Motor neuron (in vitro differentiated cells): Measurements from ENCODE around the gene SLC48A1. TPM values are rescaled to one million over a fixed set of nuclear protein-coding genes. Genes with fewer than 3 reads are reported as not detected.
A peak's percentile ranks its signal among the peaks of the same experiment; 100 is the strongest.
"Not testable (repeated sequence)": the region's sequence is repeated elsewhere in the genome, so short reads cannot be mapped to it uniquely, and the experiment has no call there.

Source experiments
- ATAC-seq, 8 experiments: fragments of 200-7000 bp; cut with Tn5 transposase; replicated peaks in 6 of 8; 2 replicates each; pipeline ENCODE4 v1.8.0; 2021; ENCODE audit warnings: mild to moderate bottlenecking in 8 of 8, moderate library complexity in 8 of 8
- H3K27ac ChIP-seq, 2 donors: fragments of 250-450 bp; sonication (Bioruptor Pico); 2 replicates each; pipeline ENCODE4 v1.9.0; 2021; ENCODE audit warnings: antibody characterized with exemption in 2 of 2, mild to moderate bottlenecking in 2 of 2, moderate library complexity in 1 of 2
- H3K4me1 ChIP-seq, 2 donors: fragments of 250-450 bp; sonication (Bioruptor Pico); replicated peaks in 1 of 2; 2 replicates each; pipeline ENCODE4 v1.6.1; 2021; ENCODE audit warnings: antibody characterized with exemption in 2 of 2, mild to moderate bottlenecking in 2 of 2, moderate library complexity in 1 of 2
- H3K4me3 ChIP-seq, 5 donors: fragments of 250-450 bp; sonication (Bioruptor Pico); 2 replicates each; pipeline ENCODE4 v1.9.0; 2021; ENCODE audit warnings: antibody characterized with exemption in 5 of 5, mild to moderate bottlenecking in 5 of 5, moderate library complexity in 4 of 5
- WGBS, 10 experiments: fragments of 450-650 bp; shearing (Covaris generic); methylation state at CpG; one replicate each; pipeline ENCODE4 v1.0.0; 2022; 5-methylcytosine and 5-hydroxymethylcytosine counted together
- in situ Hi-C, 9 experiments: fragments of 400-800 bp; cut with MboI; loops; one replicate each; pipeline ENCODE4 v1.15.0; 2021; ENCODE audit warnings: low sequenced_read_pairs in 9 of 9, low pct_unique_long_range_greater_than_20kb in 2 of 9; ENCODE audit not compliant: unreplicated experiment in 9 of 9
- total RNA-seq, 8 experiments: library from RNA; unstranded; fragments of 300-600 nt; gene quantifications; 2 replicates each; pipeline versions ENCODE4 v1.2.3 to v1.2.4, GENCODE V29; 2022

The SLC48A1 gene
- total RNA-seq, 8 experiments from 2014 or later, result 6.9 to 25.0 (median 10.6) TPM

- peak in 1 of 8 experiments; percentile 1 for ATAC-seq
Measured at GRCh38 chr12:47813511-47814196, 40.6 kb downstream of the SLC48A1 start.

DNA sequence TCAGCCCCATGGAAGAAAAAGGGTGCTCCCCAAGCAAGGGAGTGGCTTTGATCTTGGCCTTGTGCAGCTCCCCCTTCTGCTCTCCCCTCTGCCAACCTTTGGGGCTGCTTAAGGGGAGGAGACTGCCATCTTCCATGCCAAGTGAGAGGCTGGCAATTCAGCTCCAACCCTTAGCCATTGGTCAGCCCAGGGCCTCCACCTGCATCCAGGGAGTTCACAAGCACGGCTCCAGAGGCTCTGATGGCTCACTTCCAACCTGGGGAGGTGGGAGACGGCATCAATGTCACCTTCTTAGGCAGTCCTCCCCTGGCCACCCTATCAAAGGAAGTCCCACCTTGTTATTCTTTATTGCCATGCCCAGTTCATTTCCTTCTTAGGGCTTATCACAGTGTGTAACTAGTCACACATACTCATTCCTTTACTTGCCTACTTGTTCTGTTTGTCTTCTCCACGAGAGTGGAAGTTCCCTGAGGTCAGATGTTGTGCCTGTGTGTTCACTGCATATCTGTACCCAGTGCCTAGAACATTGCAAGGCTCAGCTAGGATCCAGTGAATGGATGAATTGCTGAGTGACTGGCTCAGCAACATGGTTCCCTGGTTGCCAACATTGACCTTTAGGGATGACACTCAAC lies 41.6 kb downstream of the SLC48A1 start:
- WGBS, 10 experiments, result 67 to 100% (median 90%) methylated on average over 1 to 2 of the region's 3 CpGs; no CpG with 5 or more reads in 7 of the 10 experiments
- no peak for ATAC-seq
- no peak overlapping the region for H3K4me3 ChIP-seq
- H3K4me1 ChIP-seq, result peaks cover 48 to 54% of the 10 kb centered on the region in 2 donors
- in situ Hi-C loops, result loop anchor here in 1 of 9 experiments (25.0 kb wide), 1 partner anchor 102 kb away; the partner anchor contains the start of gene RPAP3
- no peak overlapping the region for H3K27ac ChIP-seq

More at GRCh38 chr12:47813511-47814196, 40.6 kb downstream of the SLC48A1 start:
- in situ Hi-C loops, result loop anchor here in 1 of 9 experiments (25.0 kb wide), 1 partner anchor 101 kb away; the partner anchor contains the start of gene RPAP3
- Histone ChIP-seq H3K4me1 (peaks cover 44 to 52% of the 10 kb centered on the region in 2 donors), H3K4me3 (peak overlapping the region in 1 of 5 donors; percentile 14), H3K27ac (peak overlapping the region; percentile 41 to 73)
- WGBS, 10 experiments, result 40 to 100% (median 59%) methylated on average over 1 to 5 of the region's 9 CpGs; no CpG with 5 or more reads in 3 of the 10 experiments

GRCh38 chr12:47815447-47815846 lies 42.4 kb downstream of the SLC48A1 start:
- peaks cover 49 to 54% of the 10 kb centered on the region in 2 donors for H3K4me1 ChIP-seq
- ATAC-seq, H3K27ac ChIP-seq, H3K4me3 ChIP-seq: not testable (repeated sequence)
- WGBS, 10 experiments, result 95 to 100% (median 99%) methylated on average over 2 to 4 of the region's 5 CpGs; no CpG with 5 or more reads in 6 of the 10 experiments
- in situ Hi-C loops, result loop anchor here in 1 of 9 experiments (25.0 kb wide), 1 partner anchor 103 kb away; the partner anchor contains the start of gene RPAP3

DNA sequence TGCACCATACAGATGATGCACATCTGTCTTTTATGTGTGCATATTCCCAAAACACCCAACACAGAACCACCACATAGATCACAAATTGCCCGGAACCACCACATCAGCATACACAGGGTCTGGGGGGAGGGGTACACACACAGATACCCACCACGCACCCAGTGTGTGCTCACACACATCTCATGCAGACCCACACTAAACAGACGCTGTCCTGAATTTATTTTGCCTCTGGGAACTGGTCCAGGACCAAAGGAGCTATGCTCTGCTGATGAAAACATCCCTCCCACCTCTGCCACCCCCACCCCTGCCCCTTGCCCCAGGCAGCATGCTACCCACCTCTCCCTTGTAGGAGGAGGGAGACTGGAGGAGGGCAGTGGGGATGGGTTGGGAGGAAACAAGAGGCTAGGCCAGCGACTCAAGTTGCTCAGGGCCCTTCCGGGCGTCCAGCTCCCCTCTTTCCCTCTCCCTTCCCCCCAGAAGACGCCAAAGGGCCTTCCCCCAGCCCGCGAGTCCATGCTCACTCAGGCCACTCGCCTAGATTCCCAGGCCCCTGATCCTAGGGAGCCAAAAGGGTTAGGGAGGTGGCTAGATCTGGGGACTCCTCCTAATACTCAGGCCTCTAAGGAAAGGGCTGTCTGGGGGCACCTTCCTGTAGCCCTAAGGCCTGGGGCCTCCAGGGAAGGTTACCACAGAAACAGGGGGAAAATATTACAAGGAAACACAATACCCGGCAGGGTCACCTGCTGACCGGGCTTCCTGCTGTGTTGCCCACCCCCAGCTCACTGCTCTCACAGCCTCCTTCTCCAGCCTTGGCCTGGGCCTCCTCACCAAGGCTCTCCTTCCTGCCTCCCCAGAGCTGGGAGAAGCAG lies 43.6 kb downstream of the SLC48A1 start:
- 0 to 66% (median 6%) methylated on average over 1 to 3 of the region's 12 CpGs; no CpG with 5 or more reads in 7 of the 10 experiments for WGBS, 10 experiments
- Histone ChIP-seq H3K4me1 (peaks cover 46 to 51% of the 10 kb centered on the region in 2 donors), H3K27ac (peak overlapping the region; percentile 27 to 33), H3K4me3 (no peak overlapping the region)
- ATAC-seq, result no peak
- in situ Hi-C loops, result loop anchor here in 1 of 9 experiments (25.0 kb wide), 1 partner anchor 104 kb away; the partner anchor contains the start of gene RPAP3

GRCh38 chr12:47817272-47818006 lies 44.4 kb downstream of the SLC48A1 start:
- WGBS, 10 experiments, result 0 to 40% (median 31%) methylated on average over 1 to 5 of the region's 7 CpGs; no CpG with 5 or more reads in 5 of the 10 experiments

DNA sequence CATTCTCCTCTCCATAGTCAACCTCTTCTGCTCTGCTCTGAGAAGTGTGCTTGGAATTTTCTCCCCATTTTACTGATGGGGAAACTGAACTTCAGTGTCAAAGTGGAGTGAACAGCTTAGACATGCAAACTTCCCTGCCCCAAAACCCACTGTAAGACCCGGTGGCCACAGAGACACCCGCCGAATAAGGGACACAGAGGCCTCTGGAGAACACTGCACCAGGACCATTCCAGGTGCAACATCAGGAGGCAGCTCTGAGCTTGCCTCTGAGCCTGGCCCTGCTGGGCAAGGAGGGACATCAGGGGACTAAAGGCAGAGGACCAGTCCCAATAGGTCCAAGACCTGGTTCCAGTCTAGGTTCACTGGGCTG lies 45.0 kb downstream of the SLC48A1 start:
- 40 to 80% methylated on average over 1 of the region's 3 CpGs; no CpG with 5 or more reads in 8 of the 10 experiments for WGBS, 10 experiments
- Histone ChIP-seq H3K4me1 (peaks cover 34 to 39% of the 10 kb centered on the region in 2 donors), H3K27ac (no peak overlapping the region), H3K4me3 (no peak overlapping the region)
- ATAC-seq, result no peak
- in situ Hi-C loops, result loop anchor here in 1 of 9 experiments (25.0 kb wide), 1 partner anchor 106 kb away; the partner anchor contains the start of gene RPAP3

More at GRCh38 chr12:47817272-47818006, 44.4 kb downstream of the SLC48A1 start:
- no peak overlapping the region for H3K4me3 ChIP-seq
- H3K27ac ChIP-seq, result peak overlapping the region; percentile 27 to 33
- in situ Hi-C loops, result loop anchor here in 1 of 9 experiments (25.0 kb wide), 1 partner anchor 105 kb away; the partner anchor contains the start of gene RPAP3
- ATAC-seq, result no peak
- H3K4me1 ChIP-seq, result peaks cover 38 to 43% of the 10 kb centered on the region in 2 donors

GRCh38 chr12:47818467-47819137 lies 45.6 kb downstream of the SLC48A1 start:
- WGBS, 10 experiments, result 10 to 90% (median 35%) methylated on average over 1 to 6 of the region's 23 CpGs; no CpG with 5 or more reads in 4 of the 10 experiments
- in situ Hi-C loops, result loop anchor here in 1 of 9 experiments (25.0 kb wide), 1 partner anchor 106 kb away; the partner anchor contains the start of gene RPAP3
- peaks cover 29 to 34% of the 10 kb centered on the region in 2 donors for H3K4me1 ChIP-seq
- H3K27ac ChIP-seq, result peak overlapping the region; percentile 69 to 76
- peak overlapping the region; percentile 52 to 95 (median 91) for H3K4me3 ChIP-seq
- peak in 7 of 8 experiments; percentile 2 to 11 (median 2) for ATAC-seq

DNA sequence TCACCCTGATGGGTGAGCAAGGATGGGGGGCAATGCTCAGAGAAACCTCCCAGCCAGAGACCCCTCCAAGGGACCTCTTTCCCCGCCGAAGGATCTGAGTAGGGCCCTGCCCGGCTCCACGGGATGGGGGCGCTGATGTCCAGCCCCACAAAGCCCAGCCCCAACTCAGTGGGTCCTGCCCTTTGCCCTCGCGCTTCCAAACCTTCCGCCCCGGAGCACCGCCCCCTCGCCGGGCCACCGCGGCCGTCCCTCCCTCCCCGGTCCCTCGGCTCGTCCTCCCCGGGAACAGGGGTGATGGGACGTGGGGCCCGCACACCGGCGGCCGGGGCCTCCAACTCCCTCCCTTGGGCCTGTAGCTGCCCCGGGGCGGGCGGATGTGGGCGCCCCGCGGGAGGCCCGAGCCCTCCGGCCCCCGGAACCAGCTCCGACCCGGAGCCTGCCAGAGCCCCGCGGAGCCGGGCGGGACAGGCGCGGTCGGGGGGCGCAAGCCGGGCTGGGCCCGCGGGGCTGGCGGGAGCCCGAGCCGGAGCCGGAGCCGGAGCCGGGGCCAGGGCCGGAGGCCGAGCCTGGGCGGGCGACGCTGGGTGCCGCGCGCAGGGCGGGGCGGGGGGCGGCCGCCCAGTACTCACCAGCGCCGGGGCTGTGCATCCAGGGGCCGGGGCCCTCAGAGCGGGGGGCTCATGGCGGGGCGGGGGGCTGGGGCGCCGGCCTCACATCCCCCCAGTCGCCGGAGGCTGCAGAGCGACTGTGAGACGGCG lies 46.3 kb downstream of the SLC48A1 start:
- H3K4me3 ChIP-seq, result peak overlapping the region; percentile 52 to 95 (median 91)
- peaks cover 28 to 34% of the 10 kb centered on the region in 2 donors for H3K4me1 ChIP-seq
- ATAC-seq, result peak; percentile 9 to 62 (median 54)
- in situ Hi-C loops, result loop anchor here in 1 of 9 experiments (25.0 kb wide), 1 partner anchor 107 kb away; the partner anchor contains the start of gene RPAP3
- WGBS, 10 experiments, result no CpG with 5 or more reads among the region's 77 CpGs
- peak overlapping the region; percentile 69 to 76 for H3K27ac ChIP-seq

DNA sequence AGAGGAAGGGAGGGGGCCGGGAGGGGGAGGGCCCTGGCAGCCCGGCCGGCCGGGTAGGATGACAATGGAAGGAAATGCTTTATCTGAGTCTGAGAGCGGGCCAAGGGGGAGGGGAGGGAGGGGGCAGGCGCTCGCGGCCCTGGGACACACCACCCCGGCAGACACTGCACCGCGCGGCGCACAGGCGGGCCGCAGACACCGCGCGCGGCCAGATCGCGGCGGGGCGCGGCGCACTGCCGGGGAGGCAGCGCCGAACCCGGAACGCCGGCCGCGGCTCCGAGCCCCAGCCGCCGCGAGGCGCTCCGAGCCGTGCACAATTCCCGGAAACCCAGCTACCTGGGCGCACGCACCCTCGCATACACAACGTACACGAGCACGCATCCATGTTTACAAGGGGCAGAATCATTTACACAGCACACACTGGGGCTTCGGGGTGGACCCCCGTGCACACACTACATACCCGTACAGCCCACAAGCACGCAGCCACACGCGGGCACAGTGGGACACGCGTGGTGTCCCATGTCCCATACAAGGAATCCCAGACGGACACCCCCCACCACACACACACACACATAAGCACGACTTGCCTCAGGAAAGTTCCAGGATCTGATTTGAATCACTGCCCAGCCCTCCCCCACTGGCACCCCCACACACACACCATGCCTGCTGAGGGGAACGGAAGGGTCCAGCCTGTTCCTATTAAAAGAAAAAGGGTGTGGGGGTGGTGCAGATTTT lies 47.0 kb downstream of the SLC48A1 start, which contains the start of gene HDAC7:
Gene HDAC7 (minus strand): TSS at position 8 of the 735 bp plus-strand sequence. CDS start 118 bp downstream, outside the sequence.
- WGBS, 10 experiments, result 0% methylated on average over 3 to 7 of the region's 58 CpGs; no CpG with 5 or more reads in 7 of the 10 experiments
- peak; percentile 41 to 81 (median 74) for ATAC-seq
- peak within 1 kb of the TSS; percentile 52 to 95 (median 91) for H3K4me3 ChIP-seq
- peaks cover 28 to 34% of the 10 kb centered on the region in 2 donors for H3K4me1 ChIP-seq
- in situ Hi-C loops, result loop anchor here in 1 of 9 experiments (25.0 kb wide), 1 partner anchor 108 kb away; the partner anchor contains the start of gene RPAP3
- H3K27ac ChIP-seq, result peak within 1 kb of the TSS; percentile 69 to 76
